Stimulated activated CD4-positive, alpha-beta T cell treated with anti-CD3 and anti-CD28 coated beads, Interleukin-4, amount 100 ng/mL, for 4 hours (primary cell): ENCODE data around the gene SETD1A.
A peak's percentile ranks its signal among the peaks of the same experiment; 100 is the strongest.

ENCODE experiments used
- DNase-seq, 2 experiments: peaks; one replicate each; pipeline ENCODE4 v3.0.0-alpha.2; 2020

The SETD1A gene

DNA sequence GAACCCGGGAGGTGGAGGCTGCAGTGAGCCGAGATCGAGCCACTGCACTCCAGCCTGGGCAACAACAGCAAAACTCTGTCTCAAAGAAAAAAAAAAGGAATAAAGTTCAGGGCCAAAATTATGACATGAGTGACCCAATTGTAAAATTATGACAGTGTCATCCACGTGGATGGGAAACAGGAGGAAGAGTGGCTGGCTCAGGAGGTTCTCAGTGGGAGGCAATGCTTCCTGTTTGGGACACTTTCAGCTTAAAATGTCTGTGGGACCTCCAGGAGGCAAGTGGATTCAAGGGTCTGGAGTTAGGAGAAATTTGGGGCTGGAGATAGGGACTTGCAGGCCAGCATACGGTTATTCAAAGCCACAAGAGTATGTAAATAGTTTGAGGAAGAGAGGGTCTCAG, 67.8 kb downstream of the SETD1A start:
- DNase-seq, result no peak

DNA sequence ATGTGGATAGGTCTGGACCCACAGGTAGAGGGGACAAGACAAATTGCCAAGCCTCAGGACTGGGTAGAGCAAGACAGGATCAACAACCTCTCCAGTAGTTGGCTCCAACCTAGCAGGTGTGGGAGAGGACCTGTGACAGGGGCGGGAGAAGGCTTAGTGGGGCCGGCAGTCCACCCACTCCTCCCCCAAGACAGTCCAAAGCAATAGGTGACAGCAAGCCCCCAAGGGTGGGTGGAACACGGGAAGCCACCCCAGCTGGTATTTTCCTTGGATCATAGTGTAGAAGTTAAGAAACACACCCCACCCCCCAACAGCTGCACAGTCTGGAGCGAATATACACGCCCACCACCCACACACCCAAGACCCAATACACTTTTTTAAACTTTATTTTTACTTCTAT, 71.7 kb downstream of the SETD1A start:
- no peak for DNase-seq

DNA sequence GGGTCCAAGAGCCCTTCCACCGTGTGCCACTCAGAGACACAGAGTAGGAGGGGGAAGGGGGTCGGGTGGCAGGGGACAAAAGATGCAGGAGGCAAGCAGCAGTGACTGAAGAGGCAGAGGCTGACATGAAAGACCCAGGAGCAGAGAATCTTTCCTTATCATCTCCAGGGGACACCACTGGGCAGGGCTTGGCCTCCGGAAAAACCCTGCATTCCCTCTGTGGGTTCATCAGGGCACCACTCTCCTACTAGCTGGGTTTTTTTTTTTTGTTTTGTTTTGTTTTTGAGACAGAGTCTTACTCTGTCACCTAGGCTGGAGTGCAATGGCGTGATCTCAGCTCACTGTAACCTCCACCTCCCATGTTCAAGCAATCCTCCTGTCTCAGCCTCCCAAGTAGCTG, 73.7 kb downstream of the SETD1A start:
- DNase-seq, result no peak

DNA sequence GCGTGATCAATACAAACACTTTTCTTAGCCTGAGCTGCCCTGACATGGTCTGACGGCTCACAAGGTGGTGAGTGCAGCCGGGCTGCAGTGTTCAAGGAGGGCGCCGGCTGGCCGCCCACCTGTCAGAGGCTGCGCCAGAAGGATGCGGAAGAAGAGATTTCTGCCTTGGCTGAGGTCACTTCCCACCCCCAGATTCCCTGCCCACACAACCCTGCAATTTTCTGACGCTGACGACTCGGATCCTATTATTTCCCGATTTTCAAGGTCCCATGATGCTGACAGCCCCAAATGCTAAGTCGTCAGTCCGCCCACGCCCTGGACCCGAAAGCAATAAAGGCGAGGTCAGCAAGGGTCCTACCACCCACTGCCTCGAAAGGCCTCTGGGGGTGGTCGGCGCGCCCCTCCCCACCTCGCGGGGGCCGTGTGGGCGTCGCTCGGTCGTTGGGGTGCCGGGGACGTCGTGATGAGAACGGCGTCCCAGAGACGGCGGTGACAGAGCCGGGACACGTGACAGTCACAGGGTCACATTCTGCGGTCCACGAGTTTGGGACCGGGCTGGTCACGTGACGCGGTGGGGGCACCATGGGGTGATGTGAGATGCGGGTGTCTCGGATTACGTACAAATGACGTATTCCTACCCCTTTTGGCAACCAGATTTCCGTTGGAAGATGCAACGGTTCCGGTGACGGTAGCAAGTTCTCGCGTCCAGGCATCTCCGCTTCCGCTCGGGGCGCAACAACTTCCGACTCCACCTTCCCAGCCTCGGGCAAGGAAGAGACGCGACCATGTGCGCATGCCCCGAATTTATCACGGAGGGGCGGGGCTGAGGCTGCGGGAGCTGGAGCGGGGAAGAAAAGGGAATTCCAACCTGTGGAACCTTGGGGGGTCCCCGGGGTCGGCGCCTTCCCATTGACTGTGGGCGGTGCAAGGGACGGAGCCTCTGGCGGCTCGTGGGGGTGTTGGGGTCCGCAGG, 75.5 kb downstream of the SETD1A start, which contains the start of gene STX4:
Gene STX4 (plus strand): TSS at position 823 of the 973 bp plus-strand sequence. CDS start 248 bp downstream, outside the sequence.
- peak; percentile 94 to 97 for DNase-seq

DNA sequence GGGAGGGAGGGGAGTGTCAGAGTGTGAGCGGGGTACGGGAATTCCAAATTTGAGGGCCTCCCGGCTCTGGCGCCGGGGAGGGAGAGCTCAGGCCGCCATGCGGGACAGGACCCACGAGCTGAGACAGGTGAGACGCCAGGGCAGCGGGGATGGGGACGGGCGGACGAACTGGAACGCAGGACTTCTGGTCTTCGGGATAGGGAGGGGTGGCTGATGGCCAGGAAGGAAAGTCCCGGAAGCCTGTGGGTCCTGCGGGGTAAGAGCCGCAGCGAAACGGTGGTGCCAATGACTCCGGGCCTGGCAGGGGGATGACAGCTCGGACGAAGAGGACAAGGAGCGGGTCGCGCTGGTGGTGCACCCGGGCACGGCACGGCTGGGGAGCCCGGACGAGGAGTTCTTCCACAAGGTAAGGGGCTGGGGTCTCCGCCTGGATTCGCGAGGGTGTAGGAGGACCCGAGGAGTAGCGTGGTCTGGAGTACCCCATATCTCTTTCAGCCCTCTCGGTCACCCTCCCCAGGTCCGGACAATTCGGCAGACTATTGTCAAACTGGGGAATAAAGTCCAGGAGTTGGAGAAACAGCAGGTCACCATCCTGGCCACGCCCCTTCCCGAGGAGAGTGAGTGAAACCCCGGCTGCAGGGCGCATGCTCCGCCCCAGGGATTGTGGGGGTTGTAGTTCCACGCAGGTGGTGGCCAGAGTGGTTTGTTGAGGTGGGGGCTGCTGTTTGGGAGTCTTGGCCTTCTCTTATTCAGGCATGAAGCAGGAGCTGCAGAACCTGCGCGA, 76.3 kb downstream of the SETD1A start:
- DNase-seq, result peak; percentile 83 to 85
